Stomach smooth muscle (tissue), 2 donors: Measurements from ENCODE around the gene TERT.
"Not testable (repeated sequence)": the region's sequence is repeated elsewhere in the genome, so short reads cannot be mapped to it uniquely, and the experiment has no call there.

Experiments used
- H3K27ac ChIP-seq: one replicate; pipeline ENCODE4 v1.7.0; 2013; ENCODE audit warnings: mild to moderate bottlenecking, low read length, inconsistent platforms
- H3K27me3 ChIP-seq, 2 donors: one replicate each; pipeline ENCODE4 v1.7.0; 2013; ENCODE audit warnings: low read length in 2 of 2; ENCODE audit not compliant: insufficient read depth in 2 of 2, control insufficient read depth in 1 of 2
- H3K36me3 ChIP-seq, 2 donors: one replicate each; pipeline ENCODE4 v1.7.0; 2013; ENCODE audit warnings: low read length in 2 of 2; ENCODE audit not compliant: control insufficient read depth in 2 of 2, insufficient read depth in 2 of 2
- H3K4me1 ChIP-seq: one replicate; pipeline ENCODE4 v1.7.0; 2013; ENCODE audit warnings: low read length; ENCODE audit not compliant: control insufficient read depth, insufficient read depth
- H3K4me3 ChIP-seq, 2 donors: one replicate each; pipeline ENCODE4 v1.7.0; 2013; ENCODE audit warnings: low read length in 2 of 2
- H3K9ac ChIP-seq, 2 donors: one replicate each; pipeline ENCODE4 v1.7.0; 2013; ENCODE audit warnings: low read length in 2 of 2, mild to moderate bottlenecking in 1 of 2
- H3K9me3 ChIP-seq, 2 donors: one replicate each; pipeline ENCODE4 v1.7.0; 2013; ENCODE audit warnings: low read length in 2 of 2; ENCODE audit not compliant: control insufficient read depth in 2 of 2
- donor health status: healthy.
- donor health status: Pancreatic carcinoma.

The TERT gene

DNA sequence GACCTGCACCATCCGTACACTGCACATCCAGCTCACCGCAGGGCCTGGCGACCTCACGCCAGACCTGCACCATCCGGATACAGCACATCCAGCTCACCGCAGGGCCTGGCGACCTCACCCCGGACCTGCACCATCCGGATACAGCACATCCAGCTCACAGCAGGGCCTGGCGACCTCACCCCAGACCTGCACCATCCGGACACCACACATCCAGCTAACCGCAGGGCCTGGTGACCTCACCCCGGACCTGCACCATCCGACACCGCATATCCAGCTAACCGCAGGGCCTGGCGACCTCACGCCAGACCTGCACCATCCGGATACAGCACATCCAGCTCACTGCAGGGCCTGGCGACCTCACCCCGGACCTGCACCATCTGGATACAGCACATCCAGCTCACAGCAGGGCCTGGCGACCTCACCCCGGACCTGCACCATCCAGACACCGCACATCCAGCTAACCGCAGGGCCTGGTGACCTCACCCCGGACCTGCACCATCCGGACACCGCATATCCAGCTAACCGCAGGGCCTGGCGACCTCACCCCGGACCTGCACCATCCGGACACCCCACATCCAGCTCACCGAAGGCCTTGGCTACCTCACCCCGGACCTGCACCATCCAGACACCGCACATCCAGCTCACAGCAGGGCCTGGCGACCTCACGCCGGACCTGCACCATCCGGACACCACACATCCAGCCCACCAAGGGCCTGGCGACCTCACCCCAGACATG, 11.7 kb downstream of the TERT start:
- not testable (repeated sequence) for H3K36me3 ChIP-seq, H3K4me3 ChIP-seq, H3K9ac ChIP-seq, H3K27me3 ChIP-seq, H3K4me1 ChIP-seq, H3K9me3 ChIP-seq, H3K27ac ChIP-seq

DNA sequence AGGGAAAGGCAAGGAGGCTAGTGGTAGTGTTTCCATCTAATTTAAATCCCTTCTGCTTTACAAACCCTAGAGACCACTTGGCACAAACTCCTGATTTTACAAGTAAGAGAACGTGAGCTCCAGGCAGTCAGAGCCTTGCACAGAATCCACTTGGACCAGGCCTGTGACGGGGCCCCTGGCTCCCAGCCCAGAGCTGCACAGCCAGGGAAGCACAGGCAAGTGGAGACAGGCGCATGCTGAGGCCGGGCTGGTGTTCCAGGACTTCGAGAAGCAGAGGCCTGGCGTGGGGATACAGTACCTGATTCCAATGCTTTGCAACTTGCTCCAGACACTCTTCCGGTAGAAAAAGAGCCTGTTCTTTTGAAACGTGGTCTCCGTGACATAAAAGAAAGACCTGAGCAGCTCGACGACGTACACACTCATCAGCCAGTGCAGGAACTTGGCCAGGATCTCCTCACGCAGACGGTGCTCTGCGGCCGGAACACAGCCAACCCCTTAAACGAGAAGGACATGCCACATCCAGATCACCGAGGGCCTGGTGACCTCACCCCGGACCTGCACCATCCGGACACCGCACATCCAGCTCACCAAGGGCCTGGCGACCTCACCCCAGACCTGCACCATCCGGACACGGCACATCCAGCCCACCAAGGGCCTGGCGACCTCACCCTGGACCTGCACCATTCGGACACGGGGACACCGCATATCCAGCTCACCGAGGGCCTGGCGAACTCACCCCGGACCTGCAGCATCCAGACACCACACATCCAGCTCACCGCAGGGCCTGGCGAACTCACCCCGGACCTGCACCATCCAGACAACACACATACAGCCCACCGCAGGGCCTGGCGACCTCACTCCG, 12.5 kb downstream of the TERT start:
- H3K9me3 ChIP-seq: peaks cover 0 to 7% of the 10 kb centered on the region in 2 donors
- H3K36me3 ChIP-seq: no peaks in the 10 kb centered on the region
- H3K9ac ChIP-seq: no peak overlapping the region
- H3K27ac ChIP-seq: no peak overlapping the region
- H3K4me1 ChIP-seq: no peaks in the 10 kb centered on the region
- H3K4me3 ChIP-seq: no peak overlapping the region
- no peaks in the 10 kb centered on the region for H3K27me3 ChIP-seq

DNA sequence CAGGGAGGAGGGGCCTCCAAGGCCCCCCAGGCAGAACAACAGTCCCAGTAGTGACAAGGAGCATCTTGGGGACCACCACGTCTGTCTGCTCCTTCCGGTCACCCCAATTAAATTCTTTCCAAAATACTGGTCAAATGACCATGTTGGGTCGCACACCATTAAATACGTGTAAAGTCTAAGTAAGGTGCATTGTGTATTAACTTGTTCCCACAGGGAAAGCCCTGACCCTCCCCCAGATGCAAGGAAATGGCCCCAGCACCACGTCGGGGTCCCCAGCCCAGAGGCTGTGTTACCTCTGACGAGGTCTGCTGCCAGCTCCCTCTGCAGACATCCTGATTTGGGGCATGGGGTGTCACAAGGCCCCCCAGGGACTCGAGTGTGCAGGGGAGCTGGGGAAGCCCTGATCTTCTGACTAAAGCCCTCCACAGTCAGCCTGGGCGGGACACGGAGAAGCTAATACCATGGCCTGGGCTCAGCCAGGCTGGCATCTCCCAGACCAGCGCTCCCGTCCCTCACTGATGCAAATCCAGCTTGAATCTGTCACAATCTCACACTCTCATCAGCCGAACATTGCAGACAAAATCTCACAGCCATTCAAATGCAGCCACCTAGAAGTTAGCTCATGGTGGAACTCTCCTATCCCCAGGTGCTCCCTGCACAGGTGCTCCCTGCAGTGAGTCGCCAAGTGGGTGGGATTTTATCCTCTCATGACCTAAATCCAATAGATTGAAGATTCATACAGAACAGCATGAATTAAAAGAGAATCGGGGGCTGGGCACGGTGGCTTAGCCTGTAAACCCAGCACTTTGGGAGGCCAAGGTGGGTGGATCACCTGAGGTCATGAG, 13.6 kb downstream of the TERT start:
- no peak overlapping the region for H3K27ac ChIP-seq
- no peaks in the 10 kb centered on the region for H3K27me3 ChIP-seq
- H3K9ac ChIP-seq: no peak overlapping the region
- no peaks in the 10 kb centered on the region for H3K4me1 ChIP-seq
- no peaks in the 10 kb centered on the region for H3K36me3 ChIP-seq
- H3K9me3 ChIP-seq: peaks cover 0 to 7% of the 10 kb centered on the region in 2 donors
- H3K4me3 ChIP-seq: no peak overlapping the region

DNA sequence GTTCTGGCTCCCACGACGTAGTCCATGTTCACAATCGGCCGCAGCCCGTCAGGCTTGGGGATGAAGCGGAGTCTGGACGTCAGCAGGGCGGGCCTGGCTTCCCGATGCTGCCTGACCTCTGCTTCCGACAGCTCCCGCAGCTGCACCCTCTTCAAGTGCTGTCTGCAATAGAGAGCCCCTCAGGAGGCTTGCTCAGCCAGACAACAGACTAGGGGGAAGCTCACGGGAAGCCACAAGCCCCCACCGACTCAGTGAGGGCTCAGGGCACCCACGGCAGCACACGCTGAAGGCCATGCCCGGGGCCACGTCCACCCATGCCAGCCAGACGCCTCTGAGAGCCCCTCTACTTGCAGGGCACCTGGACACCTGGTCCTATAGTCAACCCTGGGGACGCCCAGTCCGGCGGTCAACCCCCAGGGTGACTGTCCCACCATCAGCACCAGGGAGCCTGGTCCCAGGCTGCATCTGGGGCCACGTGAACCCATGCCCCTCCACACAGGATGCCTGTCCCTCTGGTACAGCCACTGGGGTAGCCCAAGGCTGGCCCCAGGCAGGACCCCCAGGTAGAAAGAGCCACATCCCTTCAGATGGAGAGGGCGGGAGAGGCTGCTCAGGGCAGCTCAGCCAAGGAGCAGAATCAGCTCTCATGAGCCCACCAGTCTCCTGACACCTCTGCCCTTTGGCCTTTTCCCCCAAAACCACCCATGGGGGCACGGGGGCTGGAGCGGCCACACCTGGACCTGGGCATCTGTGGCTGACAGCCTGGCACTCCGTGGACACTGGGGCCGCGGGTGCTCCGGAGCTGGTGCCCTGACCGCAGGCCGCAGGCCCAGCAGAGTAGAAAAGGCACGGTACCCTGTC, 14.5 kb downstream of the TERT start:
- no peak overlapping the region for H3K4me3 ChIP-seq
- peaks cover 0 to 7% of the 10 kb centered on the region in 2 donors for H3K9me3 ChIP-seq
- H3K27ac ChIP-seq: no peak overlapping the region
- H3K36me3 ChIP-seq: no peaks in the 10 kb centered on the region
- no peaks in the 10 kb centered on the region for H3K27me3 ChIP-seq
- no peaks in the 10 kb centered on the region for H3K4me1 ChIP-seq
- H3K9ac ChIP-seq: no peak overlapping the region

DNA sequence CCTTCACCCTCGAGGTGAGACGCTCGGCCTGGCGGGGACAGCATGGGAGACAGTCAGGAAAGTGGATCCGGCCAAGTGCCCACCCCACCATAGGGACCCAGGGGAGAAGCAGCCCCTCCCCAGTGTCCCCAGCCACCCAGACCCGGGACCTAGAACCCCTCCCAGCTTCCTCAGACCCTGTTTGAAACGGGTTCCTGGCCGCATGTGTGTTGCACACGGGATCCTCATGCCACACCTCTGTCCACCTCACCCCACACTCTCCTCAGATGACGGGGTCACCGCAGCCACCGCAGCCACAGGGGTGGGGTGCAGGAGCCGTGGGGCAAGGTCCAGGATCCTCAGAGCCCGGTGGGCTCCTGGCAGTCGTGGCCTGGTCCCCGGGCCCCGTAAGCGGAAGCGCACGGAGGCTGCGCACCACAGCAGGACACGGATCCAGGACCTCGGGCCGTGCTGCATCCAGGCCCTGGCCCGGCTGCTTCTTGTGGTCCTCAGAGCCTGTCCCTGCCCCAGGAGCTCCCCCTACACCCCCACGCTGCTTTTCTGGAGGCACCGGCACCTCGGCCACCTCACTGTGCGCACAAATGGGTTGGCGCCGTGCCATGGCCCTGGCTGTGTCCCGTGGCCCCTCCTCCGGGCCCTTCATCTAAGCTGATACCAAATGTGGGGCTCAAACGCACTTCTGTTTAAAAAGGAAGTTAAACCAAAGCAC, 15.3 kb downstream of the TERT start:
- Histone ChIP-seq H3K27me3 (no peaks in the 10 kb centered on the region), H3K27ac (no peak overlapping the region), H3K9me3 (peaks cover 0 to 7% of the 10 kb centered on the region in 2 donors), H3K36me3 (no peaks in the 10 kb centered on the region), H3K4me1 (no peaks in the 10 kb centered on the region), H3K9ac (no peak overlapping the region), H3K4me3 (no peak overlapping the region)

DNA sequence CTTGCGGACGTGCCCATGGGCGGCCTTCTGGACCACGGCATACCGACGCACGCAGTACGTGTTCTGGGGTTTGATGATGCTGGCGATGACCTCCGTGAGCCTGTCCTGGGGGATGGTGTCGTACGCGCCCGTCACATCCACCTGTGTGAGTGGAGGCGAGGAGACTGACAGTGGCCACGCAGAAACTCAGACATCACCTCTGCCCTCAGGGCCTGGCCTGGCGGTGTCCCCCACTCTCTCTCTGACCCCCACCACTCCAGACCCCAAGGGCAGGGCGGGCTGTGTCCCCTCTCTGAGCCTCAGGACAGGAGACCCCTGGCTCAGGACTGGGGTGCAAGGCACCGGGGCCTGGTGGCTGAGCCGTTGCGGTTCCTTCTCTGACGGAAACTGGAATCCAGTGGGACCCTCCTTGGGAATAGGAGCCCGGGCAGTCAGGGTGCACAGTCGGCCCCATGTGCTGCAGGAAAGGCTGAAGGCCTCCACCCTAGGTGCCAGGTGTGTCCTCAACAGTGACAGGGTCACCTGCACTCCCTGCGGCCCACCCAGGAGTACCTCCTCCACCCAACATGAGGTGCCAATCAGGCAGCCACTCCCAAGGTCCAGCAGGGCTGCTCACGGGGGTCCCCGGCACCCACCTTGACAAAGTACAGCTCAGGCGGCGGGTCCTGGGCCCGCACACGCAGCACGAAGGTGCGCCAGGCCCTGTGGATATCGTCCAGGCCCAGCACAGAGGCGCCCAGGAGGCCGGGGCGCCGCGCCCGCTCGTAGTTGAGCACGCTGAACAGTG, 16.0 kb downstream of the TERT start:
- no peaks in the 10 kb centered on the region for H3K27me3 ChIP-seq
- H3K36me3 ChIP-seq: no peaks in the 10 kb centered on the region
- no peaks in the 10 kb centered on the region for H3K4me1 ChIP-seq
- no peak overlapping the region for H3K4me3 ChIP-seq
- H3K9me3 ChIP-seq: peaks cover 0 to 7% of the 10 kb centered on the region in 2 donors
- no peak overlapping the region for H3K27ac ChIP-seq
- H3K9ac ChIP-seq: no peak overlapping the region

DNA sequence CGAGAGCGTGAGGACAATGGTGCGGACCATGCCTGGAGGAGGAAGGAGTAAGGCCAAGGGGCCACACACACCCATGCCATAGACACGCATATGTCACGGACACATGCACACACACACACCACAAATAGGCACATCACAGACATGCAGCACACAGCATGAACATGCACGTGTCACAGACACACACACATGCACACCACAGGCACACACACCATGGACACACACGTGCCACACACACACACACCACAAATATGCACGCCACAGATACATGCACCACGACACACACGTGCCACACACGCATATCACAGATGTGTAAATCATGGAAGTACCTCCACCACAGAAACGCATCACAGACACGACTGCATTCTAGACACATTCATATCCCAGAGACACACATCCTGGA, 16.7 kb downstream of the TERT start:
- H3K9me3 ChIP-seq: peaks cover 0 to 7% of the 10 kb centered on the region in 2 donors
- no peaks in the 10 kb centered on the region for H3K36me3 ChIP-seq
- H3K4me3 ChIP-seq: no peak overlapping the region
- no peaks in the 10 kb centered on the region for H3K4me1 ChIP-seq
- H3K27me3 ChIP-seq: no peaks in the 10 kb centered on the region
- no peak overlapping the region for H3K27ac ChIP-seq
- no peak overlapping the region for H3K9ac ChIP-seq

DNA sequence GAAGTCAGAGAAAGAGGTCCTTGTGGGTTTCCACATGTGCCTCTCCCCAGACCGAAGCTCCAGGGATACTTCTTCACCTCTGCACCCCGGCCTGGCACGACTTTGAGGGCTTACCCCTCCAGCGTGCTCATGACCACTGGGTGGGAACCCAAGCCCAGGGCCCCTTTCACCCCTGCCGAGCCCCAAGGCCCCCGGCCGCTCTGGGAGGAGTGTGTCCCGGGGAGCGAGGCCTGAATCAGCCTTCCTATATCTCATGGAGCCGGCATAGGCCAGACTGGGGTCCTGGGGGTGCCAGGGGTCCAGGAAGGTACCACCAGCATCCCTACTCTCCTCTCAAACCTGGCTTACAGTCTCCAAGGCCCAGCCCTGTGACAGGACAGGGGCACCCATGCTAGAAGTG, 17.1 kb downstream of the TERT start:
- Histone ChIP-seq H3K4me1 (no peaks in the 10 kb centered on the region), H3K4me3 (no peak overlapping the region), H3K9me3 (peaks cover 0 to 7% of the 10 kb centered on the region in 2 donors)

DNA sequence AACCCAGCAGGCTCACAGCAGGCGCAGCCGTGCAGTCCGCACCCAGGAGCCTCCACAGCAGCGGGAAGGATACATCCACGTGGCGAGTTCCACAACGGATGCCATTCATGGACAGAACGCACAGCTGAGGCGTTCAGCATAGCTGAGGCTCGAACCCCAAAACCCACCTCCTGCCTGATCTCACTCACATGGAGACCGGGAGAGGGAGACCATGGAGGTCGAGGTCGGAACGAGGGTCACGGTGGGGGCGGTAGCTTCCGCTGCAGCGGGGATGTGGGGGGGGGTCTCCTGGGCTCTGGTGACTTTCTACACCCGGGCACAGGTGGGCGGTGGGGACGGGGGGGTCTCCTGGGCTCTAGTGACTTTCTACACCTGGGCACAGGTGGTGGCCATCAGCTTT, 17.5 kb downstream of the TERT start:
- Histone ChIP-seq H3K36me3 (no peaks in the 10 kb centered on the region), H3K27me3 (no peaks in the 10 kb centered on the region), H3K4me1 (no peaks in the 10 kb centered on the region), H3K27ac (no peak overlapping the region), H3K4me3 (no peak overlapping the region), H3K9me3 (peaks cover 0 to 7% of the 10 kb centered on the region in 2 donors), H3K9ac (no peak overlapping the region)

More for the DNA sequence above, 17.1 kb downstream of the TERT start:
- Histone ChIP-seq H3K27ac (no peak overlapping the region), H3K27me3 (no peaks in the 10 kb centered on the region), H3K36me3 (no peaks in the 10 kb centered on the region), H3K9ac (no peak overlapping the region)
